ENCODE measurements around the gene NOP53.

DNA sequence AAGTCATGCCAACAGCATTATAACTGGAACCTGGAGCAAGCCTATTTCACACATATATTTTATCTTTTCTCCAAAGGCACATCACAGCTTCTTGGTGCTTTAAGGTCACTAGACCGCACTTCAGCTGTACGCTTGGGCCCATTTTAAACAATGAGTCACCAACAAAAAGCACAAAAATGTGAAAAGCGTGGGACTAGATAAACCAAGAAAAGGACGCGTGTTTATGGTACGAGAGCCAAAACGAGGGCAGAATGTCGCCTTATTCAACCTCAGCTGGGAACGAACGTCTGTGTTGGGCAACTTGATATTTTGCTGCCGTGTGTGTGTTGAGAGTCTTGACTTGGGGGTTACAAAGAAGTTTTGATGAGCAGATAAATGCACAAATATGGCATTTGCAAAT is 41.3 kb upstream of the NOP53 start:
- TF ChIP-seq, protein P1, sequence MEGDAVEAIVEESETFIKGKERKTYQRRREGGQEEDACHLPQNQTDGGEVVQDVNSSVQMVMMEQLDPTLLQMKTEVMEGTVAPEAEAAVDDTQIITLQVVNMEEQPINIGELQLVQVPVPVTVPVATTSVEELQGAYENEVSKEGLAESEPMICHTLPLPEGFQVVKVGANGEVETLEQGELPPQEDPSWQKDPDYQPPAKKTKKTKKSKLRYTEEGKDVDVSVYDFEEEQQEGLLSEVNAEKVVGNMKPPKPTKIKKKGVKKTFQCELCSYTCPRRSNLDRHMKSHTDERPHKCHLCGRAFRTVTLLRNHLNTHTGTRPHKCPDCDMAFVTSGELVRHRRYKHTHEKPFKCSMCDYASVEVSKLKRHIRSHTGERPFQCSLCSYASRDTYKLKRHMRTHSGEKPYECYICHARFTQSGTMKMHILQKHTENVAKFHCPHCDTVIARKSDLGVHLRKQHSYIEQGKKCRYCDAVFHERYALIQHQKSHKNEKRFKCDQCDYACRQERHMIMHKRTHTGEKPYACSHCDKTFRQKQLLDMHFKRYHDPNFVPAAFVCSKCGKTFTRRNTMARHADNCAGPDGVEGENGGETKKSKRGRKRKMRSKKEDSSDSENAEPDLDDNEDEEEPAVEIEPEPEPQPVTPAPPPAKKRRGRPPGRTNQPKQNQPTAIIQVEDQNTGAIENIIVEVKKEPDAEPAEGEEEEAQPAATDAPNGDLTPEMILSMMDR (conservative IDR thresholded peaks at IDR 0.05; ENCODE audit: low read depth, low read length) = no peak
- TF ChIP-seq POLR2A (IDR thresholded peaks at IDR 0.05; ENCODE audit: low read depth, low read length) = no peak
- 0 out of 2 replicates have a peak, but pooled peaks have one; percentile 14 for TF ChIP-seq MAZ (IDR thresholded peaks at IDR 0.05; ENCODE audit: borderline replicate concordance, low read depth, low read length)
- TF ChIP-seq, protein P2, sequence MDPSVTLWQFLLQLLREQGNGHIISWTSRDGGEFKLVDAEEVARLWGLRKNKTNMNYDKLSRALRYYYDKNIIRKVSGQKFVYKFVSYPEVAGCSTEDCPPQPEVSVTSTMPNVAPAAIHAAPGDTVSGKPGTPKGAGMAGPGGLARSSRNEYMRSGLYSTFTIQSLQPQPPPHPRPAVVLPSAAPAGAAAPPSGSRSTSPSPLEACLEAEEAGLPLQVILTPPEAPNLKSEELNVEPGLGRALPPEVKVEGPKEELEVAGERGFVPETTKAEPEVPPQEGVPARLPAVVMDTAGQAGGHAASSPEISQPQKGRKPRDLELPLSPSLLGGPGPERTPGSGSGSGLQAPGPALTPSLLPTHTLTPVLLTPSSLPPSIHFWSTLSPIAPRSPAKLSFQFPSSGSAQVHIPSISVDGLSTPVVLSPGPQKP (IDR thresholded peaks at IDR 0.05; ENCODE audit: borderline replicate concordance, low read depth, low read length) = no peak
- TF ChIP-seq RAD21 (IDR thresholded peaks at IDR 0.05; ENCODE audit: low read length) = no peak
- peak; percentile 90 for TF ChIP-seq CEBPB (IDR thresholded peaks at IDR 0.05; ENCODE audit: low read depth, low read length)
- TF ChIP-seq CHD1 (IDR thresholded peaks at IDR 0.05; ENCODE audit: low read depth, low read length) = no peak
- TF ChIP-seq, protein P3, sequence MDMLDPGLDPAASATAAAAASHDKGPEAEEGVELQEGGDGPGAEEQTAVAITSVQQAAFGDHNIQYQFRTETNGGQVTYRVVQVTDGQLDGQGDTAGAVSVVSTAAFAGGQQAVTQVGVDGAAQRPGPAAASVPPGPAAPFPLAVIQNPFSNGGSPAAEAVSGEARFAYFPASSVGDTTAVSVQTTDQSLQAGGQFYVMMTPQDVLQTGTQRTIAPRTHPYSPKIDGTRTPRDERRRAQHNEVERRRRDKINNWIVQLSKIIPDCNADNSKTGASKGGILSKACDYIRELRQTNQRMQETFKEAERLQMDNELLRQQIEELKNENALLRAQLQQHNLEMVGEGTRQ (IDR thresholded peaks at IDR 0.05; ENCODE audit: low read depth, low read length) = no peak
- TF ChIP-seq RCOR1 (IDR thresholded peaks at IDR 0.05; ENCODE audit: insufficient replicate concordance, low read length) = peak; percentile 94

Data from IMR-90 (cell line).